Measurements from ENCODE around the gene THAP3. TPM values are rescaled to one million over a fixed set of nuclear protein-coding genes. Genes with fewer than 3 reads are reported as not detected.
A peak's percentile ranks its signal among the peaks of the same experiment; 100 is the strongest.
"Not testable (repeated sequence)": the region's sequence is repeated elsewhere in the genome, so short reads cannot be mapped to it uniquely, and the experiment has no call there.

Gene THAP3
- total RNA-seq, 1 experiment from 2014 or later: 28.8 TPM

DNA sequence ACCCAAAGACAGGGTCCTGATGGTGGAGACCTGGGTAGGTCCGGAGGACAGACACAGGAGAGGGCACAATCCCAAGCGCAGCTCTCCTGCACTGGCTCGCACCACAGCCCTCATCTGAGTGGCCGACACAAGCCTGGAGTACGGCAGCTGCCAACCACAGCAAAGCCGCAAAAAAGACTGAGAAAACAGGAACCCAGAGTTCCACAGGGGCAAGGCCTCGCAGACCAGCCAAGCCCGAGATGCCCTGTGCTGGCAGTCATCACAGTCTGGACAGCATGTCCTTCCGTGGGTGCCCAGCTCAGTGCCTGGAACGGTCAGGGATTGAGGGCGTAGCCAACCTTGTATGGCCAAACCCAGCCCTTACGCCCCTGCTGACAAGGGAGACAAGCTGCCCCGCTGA, 33.4 kb upstream of the THAP3 start:
- no peak for DNase-seq (ENCODE audit: low read depth)

DNA sequence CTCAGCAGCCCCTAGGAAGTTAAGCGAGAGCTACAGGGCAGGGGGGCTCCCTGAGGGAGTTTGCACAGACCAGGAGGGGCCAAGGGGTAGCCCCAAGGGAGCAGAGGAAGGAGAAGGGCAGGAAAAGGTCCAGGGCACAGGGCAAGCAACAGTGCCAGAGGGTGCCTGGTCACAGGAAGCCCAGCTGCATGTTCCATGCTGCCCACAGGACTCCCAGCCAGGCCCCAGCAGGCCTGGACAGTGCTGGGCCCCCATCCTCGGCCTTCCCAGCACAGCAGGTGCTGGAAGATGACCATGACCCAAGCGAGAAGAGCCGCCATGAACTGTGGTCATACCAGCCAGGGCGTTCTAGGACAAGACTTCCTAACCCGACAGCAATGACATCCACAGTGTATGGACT, 33.0 kb upstream of the THAP3 start:
- DNase-seq (ENCODE audit: low read depth): no peak

DNA sequence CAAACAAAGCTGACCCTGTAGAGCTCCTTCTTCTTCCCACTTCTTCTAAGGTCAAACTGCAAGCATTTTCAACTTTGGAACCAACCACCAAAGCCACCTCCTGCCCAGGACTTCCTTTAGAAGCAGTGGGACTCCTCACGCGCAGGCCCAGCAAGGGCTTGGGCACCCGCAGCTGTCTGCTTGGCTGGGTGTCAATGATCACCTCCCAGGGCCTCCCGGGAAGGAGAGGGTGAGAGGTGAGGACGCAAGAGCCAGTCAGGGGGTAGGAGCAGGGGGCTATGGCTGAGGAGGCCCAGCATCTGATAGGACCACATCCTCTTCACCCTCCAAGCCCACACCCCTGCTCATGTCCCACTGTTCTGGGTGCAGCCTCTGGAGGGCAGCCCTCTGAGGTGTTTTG, 32.2 kb upstream of the THAP3 start:
- no peak for DNase-seq (ENCODE audit: low read depth)

DNA sequence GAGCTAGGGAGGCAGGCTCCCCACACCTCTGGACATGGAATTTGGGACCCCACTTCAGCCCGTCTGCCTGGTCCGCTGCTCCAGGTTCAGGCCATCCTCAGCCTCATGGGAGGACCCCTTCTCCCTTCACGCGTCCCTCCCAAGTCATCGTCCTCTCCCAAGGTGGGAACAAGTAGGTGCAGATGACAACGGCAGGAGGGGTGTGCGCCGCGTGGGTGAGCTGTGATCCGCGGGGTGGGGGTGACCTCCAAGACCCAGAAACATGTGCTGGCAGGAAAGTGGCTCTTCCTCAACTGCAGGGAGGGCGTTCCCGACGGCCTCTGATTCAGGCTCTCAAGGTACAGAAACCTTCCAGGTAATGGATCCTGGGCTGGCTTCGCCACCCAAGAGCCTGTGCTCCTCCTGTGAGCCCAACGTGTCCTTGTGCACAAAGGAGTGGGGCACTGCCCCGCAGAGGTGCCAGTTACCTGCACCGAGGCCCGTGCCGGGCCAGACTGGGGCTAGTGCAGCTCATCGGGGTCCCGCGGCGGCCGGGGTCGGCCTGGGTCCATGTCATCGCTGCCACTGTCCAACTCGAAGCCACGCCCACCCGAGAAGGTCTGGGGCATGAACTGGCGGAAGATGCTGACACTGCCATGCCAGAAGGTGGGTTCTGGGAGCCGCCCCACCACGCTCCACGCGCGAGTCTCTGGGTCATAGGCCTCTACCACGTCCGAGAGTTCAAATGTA, 31.6 kb upstream of the THAP3 start:
- no peak for DNase-seq (ENCODE audit: low read depth)

DNA sequence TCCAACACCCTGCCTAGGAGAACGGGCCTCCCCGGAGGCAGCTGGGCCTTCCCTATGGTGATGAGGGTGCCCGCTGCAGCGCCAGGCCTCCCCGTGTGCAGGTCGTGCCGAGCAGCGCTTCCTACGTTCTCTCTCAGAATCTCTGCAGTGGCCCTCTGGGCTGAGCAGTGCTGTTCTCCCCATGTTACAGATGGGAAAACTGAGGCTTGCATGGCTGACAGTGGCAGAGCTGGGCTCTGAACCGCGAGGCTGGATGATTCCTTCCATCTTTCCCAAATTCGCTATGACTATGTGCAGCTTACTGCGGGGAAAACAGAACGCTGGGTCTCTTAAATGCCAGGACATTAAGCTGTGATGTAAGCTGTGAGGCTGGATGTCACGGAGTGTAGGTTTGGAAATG, 30.9 kb upstream of the THAP3 start:
- DNase-seq (ENCODE audit: low read depth): no peak

DNA sequence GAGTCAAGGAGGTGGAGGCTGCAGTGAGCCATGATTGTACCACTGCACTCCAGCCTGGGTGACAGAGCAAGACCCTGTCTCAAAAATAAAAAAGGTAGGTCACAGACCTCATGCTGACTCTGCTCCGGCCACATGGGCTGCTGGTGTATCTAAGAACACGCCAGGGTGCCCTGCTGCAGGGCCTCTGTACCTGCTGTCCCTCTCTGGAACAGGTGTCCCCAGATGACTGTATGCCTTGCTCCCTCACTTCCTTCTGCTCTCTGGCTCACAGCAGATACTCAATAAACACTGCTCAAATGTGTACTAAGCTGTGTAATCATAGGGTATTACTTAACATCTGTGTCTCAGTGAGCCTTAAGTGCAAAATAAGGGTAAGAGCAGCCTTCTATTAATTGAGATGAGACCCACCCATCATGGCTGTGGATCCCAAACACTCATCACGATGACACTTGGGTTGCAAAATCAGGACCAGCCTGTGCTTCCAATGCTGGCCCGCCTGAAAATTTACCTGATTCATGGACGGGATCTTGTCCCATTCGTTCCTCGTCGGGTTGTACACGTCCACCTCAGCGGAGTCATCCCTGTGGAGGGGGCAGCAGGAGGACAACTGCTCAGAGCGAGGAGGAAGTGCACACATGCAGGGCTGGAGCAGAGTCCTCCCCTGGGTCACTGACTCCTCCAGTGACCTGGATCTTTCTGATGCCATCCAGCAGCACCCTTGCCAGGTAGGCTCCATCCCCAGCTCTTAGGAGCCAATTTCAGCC, 29.5 kb upstream of the THAP3 start:
- DNase-seq (ENCODE audit: low read depth): no peak

DNA sequence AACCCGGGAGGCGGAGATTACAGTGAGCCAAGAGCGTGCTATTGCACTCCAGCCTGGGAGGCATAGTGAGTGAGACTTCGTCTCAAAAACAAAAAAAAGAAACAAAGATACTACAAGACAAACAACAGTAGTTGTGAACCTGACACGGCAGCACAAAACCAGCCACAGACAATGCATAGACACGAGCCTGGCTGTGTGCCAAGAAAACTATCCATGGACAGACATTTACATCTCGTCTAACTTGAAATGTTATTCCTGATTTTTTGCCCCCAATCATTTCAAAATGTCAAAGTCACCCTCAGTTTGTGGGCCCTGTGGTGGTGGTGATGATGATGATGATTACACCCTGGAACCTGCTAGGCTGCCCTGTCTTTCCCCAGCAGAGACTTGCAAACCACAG, 28.3 kb upstream of the THAP3 start:
- no peak for DNase-seq (ENCODE audit: low read depth)

DNA sequence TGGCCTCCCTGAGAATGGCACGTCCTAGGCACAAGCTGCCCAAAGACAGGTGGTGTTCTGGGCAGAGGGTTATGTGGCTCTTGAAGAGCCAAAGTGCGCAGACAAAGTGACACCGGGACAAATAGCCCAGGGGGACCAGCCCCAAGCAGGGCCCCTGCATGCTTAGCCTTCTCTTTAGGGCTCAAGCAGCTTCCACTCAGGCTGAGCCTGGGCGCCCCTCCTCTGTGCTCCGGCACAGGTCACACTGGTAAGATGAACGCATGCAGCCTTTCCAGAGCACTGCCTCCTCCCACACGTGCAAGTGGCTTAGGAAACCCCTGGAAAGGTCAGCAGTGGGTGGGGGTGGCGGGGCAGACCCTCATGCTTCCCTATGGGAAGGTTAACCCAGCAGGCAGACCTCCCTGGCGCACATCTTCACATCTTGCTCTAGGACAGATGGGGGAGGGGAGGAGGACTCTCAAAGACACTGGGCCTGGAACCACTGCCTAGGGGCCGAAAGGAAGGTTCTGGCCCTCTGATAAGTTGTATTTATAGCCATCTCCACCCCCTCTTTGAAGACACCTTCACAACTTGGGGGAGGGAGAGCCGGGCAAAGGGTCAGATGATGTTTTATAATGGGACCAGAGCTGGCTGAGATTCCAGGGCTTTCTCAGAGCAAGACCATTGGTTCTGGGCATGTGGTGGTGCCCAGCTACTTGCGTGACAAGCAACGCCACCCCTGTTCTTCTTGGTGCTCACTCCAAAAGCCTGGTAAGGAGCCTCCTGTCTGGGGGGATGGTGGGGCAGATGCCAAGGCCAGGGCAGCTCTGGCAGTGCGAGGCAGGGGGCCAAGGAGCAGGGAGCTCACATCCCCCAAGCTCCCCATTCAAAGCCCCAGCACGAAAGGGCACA, 27.5 kb upstream of the THAP3 start:
- DNase-seq (ENCODE audit: low read depth): no peak

DNA sequence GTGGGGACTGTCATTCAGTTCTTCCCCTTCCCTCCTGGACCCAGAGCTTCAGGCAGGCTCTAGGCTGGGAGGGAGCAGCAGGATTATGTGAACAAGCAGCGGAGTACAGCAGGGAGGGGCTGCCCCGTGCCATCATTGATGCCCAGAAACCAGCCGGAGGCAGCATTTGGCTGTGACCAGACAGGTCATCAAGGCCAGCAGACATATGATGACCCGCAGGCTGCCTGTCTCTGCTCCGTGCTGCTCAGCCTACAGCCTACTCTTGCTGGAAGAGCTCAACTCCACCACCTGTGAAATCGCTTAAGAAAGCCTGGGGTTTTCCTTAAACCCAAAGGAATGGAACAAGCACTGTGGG, 26.9 kb upstream of the THAP3 start:
- no peak for DNase-seq (ENCODE audit: low read depth)

DNA sequence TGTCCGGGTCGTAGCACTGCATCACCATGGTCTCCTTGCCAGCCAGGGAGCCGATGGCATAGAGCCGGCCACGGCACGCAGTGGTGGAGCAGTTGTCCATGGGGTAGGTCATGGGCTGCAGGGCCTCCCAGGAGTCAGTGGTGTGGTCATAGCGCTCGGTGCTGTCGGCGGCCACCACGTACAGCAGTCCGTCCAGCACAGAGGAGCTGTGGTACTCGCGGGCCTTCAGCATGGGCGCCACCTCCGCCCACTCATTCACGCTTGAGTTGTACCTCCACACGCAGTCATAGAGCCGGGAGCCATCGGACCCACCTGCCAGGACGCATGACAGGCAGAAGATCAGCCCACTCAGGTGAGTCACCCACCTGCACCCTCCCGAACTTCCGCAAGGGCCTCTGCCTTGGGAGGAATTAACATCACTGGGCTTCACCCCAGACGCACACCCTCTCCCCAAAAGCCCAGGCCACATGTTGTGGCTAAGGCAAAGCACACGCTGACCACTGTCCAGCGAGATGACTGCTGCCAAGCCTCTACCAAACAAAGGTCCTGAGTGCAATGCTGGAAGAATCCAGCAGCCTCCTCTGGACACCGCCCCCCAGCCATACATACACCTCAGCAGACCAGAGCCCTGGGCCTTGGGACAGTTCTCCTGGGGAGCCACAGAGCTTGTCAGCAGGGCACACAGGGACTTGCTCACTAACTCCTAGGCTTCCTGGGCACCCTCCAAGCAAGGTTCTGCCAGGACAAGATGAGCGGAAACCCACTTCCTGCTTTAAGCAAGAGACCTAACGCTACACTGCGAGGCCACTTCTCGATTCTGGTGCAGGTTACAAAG, 25.3 kb upstream of the THAP3 start:
- DNase-seq (ENCODE audit: low read depth): no peak

DNA sequence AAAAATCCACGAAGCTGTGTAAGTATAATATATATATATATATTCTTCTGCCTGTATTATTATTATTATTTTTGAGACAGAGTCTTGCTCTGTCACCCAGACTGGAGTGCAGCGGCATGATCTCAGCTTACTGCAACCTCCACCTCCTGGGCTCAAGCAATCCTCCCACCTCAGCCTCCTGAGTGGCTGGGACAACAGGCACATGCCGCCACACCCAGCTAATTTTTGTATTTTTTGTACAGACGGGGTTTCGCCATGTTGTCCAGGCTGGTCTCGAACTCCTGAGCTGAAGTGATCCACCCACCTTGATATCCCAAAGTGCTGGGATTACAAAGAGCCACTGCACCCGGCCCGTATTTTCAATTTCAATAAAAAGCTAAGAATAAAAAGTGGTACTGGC, 24.7 kb upstream of the THAP3 start:
- DNase-seq (ENCODE audit: low read depth): not testable (repeated sequence)

DNA sequence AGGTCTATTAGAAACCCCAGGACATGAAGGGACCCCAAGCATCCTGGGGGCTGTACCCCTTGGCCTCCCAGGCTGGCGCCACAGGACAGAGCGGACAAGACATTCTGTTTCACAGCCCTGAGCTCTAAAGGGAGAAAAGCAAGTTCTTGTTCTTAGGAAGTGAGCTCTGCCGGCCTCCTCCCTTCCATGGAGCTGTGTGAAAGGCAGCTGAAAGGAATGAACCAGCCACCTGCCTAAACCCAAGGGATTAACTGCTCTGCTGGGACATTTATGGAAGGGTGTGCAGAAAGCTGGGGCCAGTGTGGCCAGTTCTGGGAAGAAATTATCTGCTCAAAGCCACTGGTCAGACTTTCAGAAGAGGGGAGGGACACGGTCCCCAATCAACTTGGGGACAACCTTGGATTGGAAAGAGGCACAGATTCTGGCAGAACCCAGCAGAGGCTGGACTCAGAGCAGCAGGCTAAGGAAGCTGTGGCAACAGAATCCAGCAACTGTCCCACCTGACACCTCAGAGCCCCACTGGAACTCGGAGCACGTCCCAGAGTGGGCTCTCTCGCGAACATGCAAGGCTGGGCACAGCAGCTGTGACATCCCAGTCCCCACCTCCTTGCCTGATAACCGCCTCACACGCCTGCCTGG, 24.1 kb upstream of the THAP3 start:
- DNase-seq (ENCODE audit: low read depth): no peak

DNA sequence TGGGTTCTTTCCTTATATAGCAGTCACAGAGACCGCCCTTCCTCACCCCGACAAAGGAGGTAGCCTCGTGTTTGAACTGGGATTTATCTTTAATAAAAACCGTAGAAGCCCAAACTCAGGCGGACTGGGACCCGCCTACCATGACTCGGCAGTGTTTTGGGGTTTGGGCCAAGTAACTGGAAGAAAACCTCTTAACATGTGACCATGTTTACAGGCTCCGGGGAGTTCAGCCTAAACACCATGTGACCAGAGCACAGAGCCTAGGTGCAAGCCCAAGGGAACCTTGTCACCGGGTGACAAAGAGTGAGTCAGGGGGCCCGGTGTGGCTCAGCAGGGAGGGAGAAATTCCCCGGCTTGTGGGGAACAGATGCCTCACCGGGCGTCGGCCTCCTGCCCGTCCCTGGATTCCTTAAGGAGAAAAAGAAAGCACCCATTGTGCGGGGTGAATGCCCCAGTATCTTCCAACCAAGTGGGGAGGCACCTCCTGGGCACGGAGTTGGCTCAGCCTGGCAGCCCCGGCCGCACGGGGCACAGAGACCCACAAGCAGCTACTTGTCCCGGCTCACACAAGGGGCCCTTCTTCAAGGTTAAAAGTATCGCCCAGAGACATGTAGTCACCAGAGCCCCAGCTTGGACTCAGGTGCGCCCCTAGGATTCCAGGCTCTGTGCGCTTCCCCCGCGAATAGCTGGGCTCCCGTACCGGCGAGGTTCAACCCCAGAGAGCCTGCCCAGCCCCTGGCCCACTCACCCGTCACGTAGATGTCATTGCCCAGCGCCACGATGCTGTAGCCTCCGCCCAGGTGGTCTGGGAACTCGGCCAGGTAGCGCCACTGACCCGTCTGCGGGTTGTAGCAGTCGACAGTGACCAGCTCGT, 23.4 kb upstream of the THAP3 start:
- DNase-seq (ENCODE audit: low read depth): peak; percentile 98

DNA sequence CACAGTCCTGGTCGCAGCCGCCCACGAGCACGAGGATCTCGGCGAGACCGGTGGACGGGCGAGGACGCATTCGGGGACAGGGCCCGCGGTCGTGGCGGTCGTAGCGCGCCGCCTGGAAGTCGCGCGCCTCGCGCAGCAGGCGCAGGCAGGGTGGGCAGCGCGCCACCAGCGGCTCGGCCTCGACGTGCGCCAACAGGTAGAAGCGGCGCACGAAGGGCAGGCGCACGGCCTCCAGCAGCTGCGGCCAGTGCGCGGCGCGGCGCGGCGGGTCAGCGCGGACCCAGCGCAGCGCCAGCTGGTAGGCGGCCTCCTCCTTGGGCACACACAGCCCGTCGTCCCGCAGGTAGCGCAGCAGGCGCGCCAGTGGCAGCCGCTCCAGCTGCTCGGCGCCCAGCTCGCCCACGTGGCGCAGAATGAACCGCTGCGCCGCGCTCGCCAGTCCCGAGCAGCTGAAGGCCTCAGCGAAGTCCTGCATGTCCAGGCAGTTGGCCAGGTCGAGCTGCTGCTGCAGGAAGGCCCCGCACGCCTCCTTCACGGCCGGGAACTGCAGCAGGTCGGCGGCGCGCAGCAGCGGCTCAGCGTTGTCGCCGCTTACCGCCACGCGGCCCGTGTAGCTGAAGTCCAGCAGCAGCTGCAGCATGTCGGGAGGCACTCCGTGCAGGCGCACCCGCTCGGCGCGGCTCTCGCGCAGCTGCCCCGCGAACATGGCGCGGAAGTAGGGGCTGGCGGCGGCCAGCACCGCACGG, 22.6 kb upstream of the THAP3 start:
- DNase-seq (ENCODE audit: low read depth): peak; percentile 62

DNA sequence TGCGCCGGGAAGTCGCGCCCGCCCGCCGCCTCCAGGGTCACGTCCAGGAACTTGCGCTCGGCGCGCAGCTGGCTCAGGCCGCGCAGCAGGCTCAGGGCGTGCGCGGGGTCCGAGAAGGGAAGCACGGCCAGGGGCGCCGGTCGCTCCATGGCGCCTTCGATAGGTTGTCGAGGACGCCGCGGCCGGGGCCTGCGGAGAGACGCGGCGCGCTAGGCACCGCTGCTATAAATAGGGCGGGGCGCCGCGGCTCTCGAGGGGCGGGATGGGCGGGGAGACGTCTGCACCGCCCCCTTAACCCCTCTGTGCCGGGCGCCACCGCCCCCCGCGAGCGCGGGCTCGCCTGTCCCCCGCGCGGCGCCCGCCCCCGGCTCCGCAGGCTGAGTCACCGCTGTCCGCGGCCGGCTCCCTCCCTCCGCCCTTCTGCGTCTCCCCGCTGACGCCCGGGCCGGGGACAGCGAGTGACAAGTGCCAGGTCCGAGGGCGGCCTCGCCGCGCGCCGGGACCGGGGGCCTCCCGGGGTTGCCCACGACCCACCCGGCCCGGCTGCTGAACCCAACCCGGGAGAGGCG, 21.9 kb upstream of the THAP3 start, which contains the start of gene KLHL21:
Gene KLHL21, minus strand, starts transcription at position 201 of the 569 bp plus-strand sequence. Its CDS starts 52 bp downstream, at position 149.
- DNase-seq (ENCODE audit: low read depth): peak; percentile 87

DNA sequence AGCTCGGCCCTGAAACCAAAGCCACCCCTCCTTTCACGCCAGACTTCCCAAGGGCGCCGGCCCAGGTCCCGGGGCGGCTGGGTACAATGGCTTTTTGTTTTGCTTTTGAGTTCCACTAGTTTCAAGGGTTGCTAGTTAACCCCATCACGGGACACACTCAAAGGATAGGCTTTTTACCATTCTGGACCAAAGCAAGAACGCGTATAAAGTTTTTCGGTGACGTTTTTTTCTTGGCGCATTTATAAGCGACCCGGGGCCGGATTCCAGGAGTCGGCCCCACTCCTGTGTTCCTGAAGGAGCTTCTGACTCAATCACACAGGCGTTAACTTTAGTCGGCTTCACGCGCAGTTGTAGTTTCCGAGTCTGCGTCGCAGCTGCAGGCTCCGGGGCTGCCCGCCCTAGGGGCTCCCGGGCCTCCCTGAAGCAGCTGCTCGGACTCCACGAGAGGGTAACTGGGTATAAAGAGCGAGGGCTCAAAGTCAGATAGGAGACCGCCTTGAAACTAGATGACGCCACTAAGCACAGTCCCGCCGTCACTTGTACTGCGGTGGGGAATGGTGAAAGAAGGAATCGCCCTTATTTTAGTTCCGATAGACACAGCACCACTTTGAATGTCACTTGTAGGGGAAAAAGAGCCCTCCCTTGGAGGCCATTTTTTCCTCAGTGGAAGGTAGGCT, 21.3 kb upstream of the THAP3 start:
- peak; percentile 77 for DNase-seq (ENCODE audit: low read depth)

DNA sequence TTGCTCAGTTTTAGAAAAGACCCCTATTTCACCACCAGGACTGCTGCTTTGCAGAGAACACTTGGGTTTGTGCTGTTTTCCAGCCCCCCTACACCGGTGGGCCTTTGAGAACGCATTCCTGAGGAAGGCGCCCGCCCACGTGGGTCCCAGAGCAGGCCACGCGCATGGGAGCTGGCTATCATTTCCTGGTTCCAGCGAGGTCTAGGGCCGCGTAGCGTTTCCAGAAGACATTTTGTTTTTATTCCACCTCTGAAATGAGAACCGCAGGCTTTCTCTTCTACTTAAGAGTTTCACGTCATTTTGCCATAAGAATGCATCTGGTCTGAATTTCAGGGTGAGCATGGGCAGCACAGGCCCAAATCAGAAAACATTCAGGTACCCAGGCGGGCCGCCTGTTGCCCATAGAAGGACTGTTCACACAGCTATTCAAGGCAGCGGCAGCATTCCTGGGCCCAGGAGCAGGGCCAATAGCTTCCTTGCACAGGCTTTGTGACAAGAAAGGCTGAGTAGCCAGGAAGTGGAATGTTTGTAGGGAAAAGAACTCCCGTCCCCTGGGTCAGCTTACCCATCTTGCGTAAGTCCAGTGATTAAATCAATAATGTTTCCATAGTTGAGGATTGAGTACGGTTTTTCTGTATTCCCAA, 20.6 kb upstream of the THAP3 start:
- DNase-seq (ENCODE audit: low read depth): peak; percentile 42

Measured in M059J (cell line).